ENCODE results near the gene FARSA. TPM values are rescaled to one million over a fixed set of nuclear protein-coding genes. Genes with fewer than 3 reads are reported as not detected.
A peak's percentile ranks its signal among the peaks of the same experiment; 100 is the strongest.

The FARSA gene
- total RNA-seq, 4 donors from 2014 or later, result 4.6 to 47.8 (median 20.5) TPM

- Histone ChIP-seq H3K27me3 (no peaks in the 10 kb centered on the region), H3K4me1 (no peaks in the 10 kb centered on the region), H3K9me3 (no peaks in the 10 kb centered on the region), H3K36me3 (no peaks in the 10 kb centered on the region), H3K27ac (no peak overlapping the region), H3K4me3 (no peak overlapping the region)
- DNase-seq, result no peak
- TF ChIP-seq POLR2A (IDR thresholded peaks at IDR 0.05) (no peak), CTCF (IDR thresholded peaks at IDR 0.05) (no peak)
- intact Hi-C loops (cut with DNase I; ENCODE audit: low total_unique reads), result no loop called here
Measured at GRCh38 chr19:12907166-12907565, 26.3 kb downstream of the FARSA start.

- no peak for TF ChIP-seq POLR2A (IDR thresholded peaks at IDR 0.05)
- no peak for TF ChIP-seq CTCF (IDR thresholded peaks at IDR 0.05)
- no peak overlapping the region for H3K4me3 ChIP-seq
- no peaks in the 10 kb centered on the region for H3K36me3 ChIP-seq
- H3K27me3 ChIP-seq, result no peaks in the 10 kb centered on the region
- no peaks in the 10 kb centered on the region for H3K9me3 ChIP-seq
- DNase-seq, result no peak
- no peak overlapping the region for H3K27ac ChIP-seq
- intact Hi-C loops (cut with DNase I; ENCODE audit: low total_unique reads), result no loop called here
- H3K4me1 ChIP-seq, result no peaks in the 10 kb centered on the region
Measured at GRCh38 chr19:12899891-12900518, 33.5 kb downstream of the FARSA start.

- TF ChIP-seq CTCF (IDR thresholded peaks at IDR 0.05) (no peak), POLR2A (IDR thresholded peaks at IDR 0.05) (no peak)
- H3K36me3 ChIP-seq, result no peaks in the 10 kb centered on the region
- no peak for DNase-seq
- peaks cover 0 to 6% of the 10 kb centered on the region in 2 donors for H3K4me1 ChIP-seq
- H3K27me3 ChIP-seq, result no peaks in the 10 kb centered on the region
- H3K4me3 ChIP-seq, result no peak overlapping the region
- no peak overlapping the region for H3K27ac ChIP-seq
- intact Hi-C loops (cut with DNase I; ENCODE audit: low total_unique reads), result no loop called here
- H3K9me3 ChIP-seq, result no peaks in the 10 kb centered on the region
Measured at GRCh38 chr19:12896460-12896859, 37.1 kb downstream of the FARSA start.

- no peak overlapping the region for H3K27ac ChIP-seq
- TF ChIP-seq POLR2A (IDR thresholded peaks at IDR 0.05), result no peak
- TF ChIP-seq CTCF (IDR thresholded peaks at IDR 0.05), result no peak
- peaks cover 0 to 6% of the 10 kb centered on the region in 2 donors for H3K4me1 ChIP-seq
- H3K36me3 ChIP-seq, result no peaks in the 10 kb centered on the region
- no peaks in the 10 kb centered on the region for H3K9me3 ChIP-seq
- intact Hi-C loops (cut with DNase I; ENCODE audit: low total_unique reads), result no loop called here
- H3K27me3 ChIP-seq, result no peaks in the 10 kb centered on the region
- H3K4me3 ChIP-seq, result no peak overlapping the region
- DNase-seq, result no peak
Measured at GRCh38 chr19:12893582-12893981, 39.9 kb downstream of the FARSA start.

- peak overlapping the region; percentile 92 to 94 for H3K4me3 ChIP-seq
- H3K27me3 ChIP-seq, result no peaks in the 10 kb centered on the region
- H3K4me1 ChIP-seq, result peaks cover 0 to 6% of the 10 kb centered on the region in 2 donors
- no peaks in the 10 kb centered on the region for H3K36me3 ChIP-seq
- H3K9me3 ChIP-seq, result no peaks in the 10 kb centered on the region
- DNase-seq, result no peak
- intact Hi-C loops (cut with DNase I; ENCODE audit: low total_unique reads), result no loop called here
- TF ChIP-seq POLR2A (IDR thresholded peaks at IDR 0.05) (no peak), CTCF (IDR thresholded peaks at IDR 0.05) (no peak)
- peak overlapping the region; percentile 61 to 85 for H3K27ac ChIP-seq
Measured at GRCh38 chr19:12891553-12892021, 41.9 kb downstream of the FARSA start.

Measured in uterus (tissue), 4 donors.